ENCODE measurements around the gene MYO3B. TPM values are rescaled to one million over a fixed set of nuclear protein-coding genes. Genes with fewer than 3 reads are reported as not detected.

MYO3B gene
- total RNA-seq, 1 experiment from 2014 or later: 0.09 TPM

GRCh38 chr2:170267071-170267470 is 89.1 kb downstream of the MYO3B start:
- Mint-ChIP-seq H3K4me3 (ENCODE audit: unreplicated experiment) (no peak overlapping the region), H3K9me3 (ENCODE audit: unreplicated experiment) (peaks cover 12% of the 10 kb centered on the region), H3K27me3 (ENCODE audit: insufficient read depth, unreplicated experiment) (no peaks in the 10 kb centered on the region), H3K36me3 (ENCODE audit: insufficient read depth, unreplicated experiment) (no peaks in the 10 kb centered on the region), H3K27ac (ENCODE audit: unreplicated experiment) (no peak overlapping the region), H3K4me1 (ENCODE audit: low read depth, unreplicated experiment) (peaks cover 28% of the 10 kb centered on the region)
- ChIA-PET POLR2A (no interaction called here), CTCF (no interaction called here)
- no peaks in the 10 kb centered on the region for H3K36me3 ChIP-seq (ENCODE audit: control insufficient read depth, insufficient read depth, low read length)
- peaks cover 6% of the 10 kb centered on the region; the same call in 1 of the 2 replicates for H3K9me3 ChIP-seq
- peaks cover 20% of the 10 kb centered on the region for H3K4me1 ChIP-seq
- no peak for TF ChIP-seq CTCF (IDR thresholded peaks at IDR 0.05; ENCODE audit: insufficient read depth in 1 of 2, low read depth in 1 of 2, low read length in 1 of 2, severe bottlenecking in 1 of 2, unreplicated experiment in 1 of 2)
- no peaks in the 10 kb centered on the region for H3K27me3 ChIP-seq (replicated peaks; ENCODE audit: control insufficient read depth, insufficient read depth, low read length)
- BruUV-seq (replicated peaks): no TSS peak
- no peak overlapping the region for H3K4me3 ChIP-seq (ENCODE audit: low read depth, low read length)
- intact Hi-C loops (cut with micrococcal nuclease; ENCODE audit: unreplicated experiment): no loop called here
- DNase-seq: no peak

- POLR2A ChIA-PET: no interaction called here
- no peak overlapping the region for H3K4me3 Mint-ChIP-seq (ENCODE audit: unreplicated experiment)
- Histone ChIP-seq H3K4me1 (no peaks in the 10 kb centered on the region), H3K27me3 (replicated peaks; ENCODE audit: control insufficient read depth, insufficient read depth, low read length) (no peaks in the 10 kb centered on the region), H3K36me3 (ENCODE audit: control insufficient read depth, insufficient read depth, low read length) (no peaks in the 10 kb centered on the region), H3K4me3 (ENCODE audit: low read depth, low read length) (no peak overlapping the region), H3K9me3 (no peaks in the 10 kb centered on the region)
- no peak for TF ChIP-seq CTCF (IDR thresholded peaks at IDR 0.05; ENCODE audit: insufficient read depth in 1 of 2, low read depth in 1 of 2, low read length in 1 of 2, severe bottlenecking in 1 of 2, unreplicated experiment in 1 of 2)
- H3K4me1 Mint-ChIP-seq (ENCODE audit: low read depth, unreplicated experiment): no peaks in the 10 kb centered on the region
- H3K36me3 Mint-ChIP-seq (ENCODE audit: insufficient read depth, unreplicated experiment): no peaks in the 10 kb centered on the region
- H3K27me3 Mint-ChIP-seq (ENCODE audit: insufficient read depth, unreplicated experiment): no peaks in the 10 kb centered on the region
- no peaks in the 10 kb centered on the region for H3K9me3 Mint-ChIP-seq (ENCODE audit: unreplicated experiment)
- CTCF ChIA-PET: no interaction called here
- no peak overlapping the region for H3K27ac Mint-ChIP-seq (ENCODE audit: unreplicated experiment)
- intact Hi-C loops (cut with micrococcal nuclease; ENCODE audit: unreplicated experiment): no loop called here
- DNase-seq: no peak
- no TSS peak for BruUV-seq (replicated peaks)
These were observed 92.4 kb downstream of the MYO3B start for GRCh38 chr2:170270278-170270864.

- H3K27me3 ChIP-seq (replicated peaks; ENCODE audit: control insufficient read depth, insufficient read depth, low read length): no peaks in the 10 kb centered on the region
- CTCF ChIA-PET: no interaction called here
- POLR2A ChIA-PET: no interaction called here
- no peak overlapping the region for H3K4me3 ChIP-seq (ENCODE audit: low read depth, low read length)
- Mint-ChIP-seq H3K27ac (ENCODE audit: unreplicated experiment) (no peak overlapping the region), H3K4me1 (ENCODE audit: low read depth, unreplicated experiment) (no peaks in the 10 kb centered on the region), H3K27me3 (ENCODE audit: insufficient read depth, unreplicated experiment) (no peaks in the 10 kb centered on the region), H3K9me3 (ENCODE audit: unreplicated experiment) (no peaks in the 10 kb centered on the region), H3K36me3 (ENCODE audit: insufficient read depth, unreplicated experiment) (no peaks in the 10 kb centered on the region), H3K4me3 (ENCODE audit: unreplicated experiment) (no peak overlapping the region)
- no peak for DNase-seq
- H3K9me3 ChIP-seq: no peaks in the 10 kb centered on the region
- no peaks in the 10 kb centered on the region for H3K4me1 ChIP-seq
- no peaks in the 10 kb centered on the region for H3K36me3 ChIP-seq (ENCODE audit: control insufficient read depth, insufficient read depth, low read length)
- intact Hi-C loops (cut with micrococcal nuclease; ENCODE audit: unreplicated experiment): no loop called here
- TF ChIP-seq CTCF (IDR thresholded peaks at IDR 0.05; ENCODE audit: insufficient read depth in 1 of 2, low read depth in 1 of 2, low read length in 1 of 2, severe bottlenecking in 1 of 2, unreplicated experiment in 1 of 2): no peak
- BruUV-seq (replicated peaks): no TSS peak
These were observed 93.4 kb downstream of the MYO3B start for GRCh38 chr2:170271340-170271739.

All from Caco-2 (cell line).